Ovary (tissue), 9 donors: ENCODE measurements around the gene THADA. TPM values are rescaled to one million over a fixed set of nuclear protein-coding genes. Genes with fewer than 3 reads are reported as not detected.
"Not testable (repeated sequence)": the region's sequence is repeated elsewhere in the genome, so short reads cannot be mapped to it uniquely, and the experiment has no call there.

ENCODE experiments used
- DNase-seq, 5 donors: peaks; one replicate each; pipeline ENCODE4 v3.0.0-alpha.2; 2019 to 2020
- H3K27ac ChIP-seq, 2 donors: fragments of 200-600 bp; one replicate each; pipeline versions ENCODE4 v1.5.1 to v1.8.0; 2019 to 2022
- H3K27me3 ChIP-seq: fragments of 200-600 bp; one replicate; pipeline ENCODE4 v1.8.0; 2022
- H3K36me3 ChIP-seq: fragments of 200-600 bp; sonication (generic); one replicate; pipeline ENCODE4 v1.5.1; 2019
- H3K4me1 ChIP-seq: one replicate; pipeline ENCODE4 v1.8.1; 2013; ENCODE audit warnings: mild to moderate bottlenecking, moderate library complexity; ENCODE audit not compliant: insufficient read depth
- H3K4me3 ChIP-seq: fragments of 200-600 bp; sonication (generic); one replicate; pipeline ENCODE4 v1.5.1; 2017
- H3K9me3 ChIP-seq, 2 donors: fragments of 200-600 bp in 1 of 2; sonication (generic) in 1 of 2; one replicate each; pipeline versions ENCODE4 v1.5.1 to v1.8.1; 2013 to 2019; ENCODE audit warnings: mild to moderate bottlenecking in 1 of 2, moderate library complexity in 1 of 2
- EP300 ChIP-seq: sonication (generic); formaldehyde crosslinking; IDR thresholded peaks from one replicate; pipeline ENCODE4 v1.6.1; 2017; ENCODE audit warnings: antibody characterized with exemption
- POLR2A ChIP-seq: fragments of 450-650 bp; IDR thresholded peaks from one replicate; pipeline ENCODE4 v1.6.1; 2017; ENCODE audit warnings: antibody characterized with exemption, mild to moderate bottlenecking, moderate library complexity
- WGBS, 3 donors: extraction: QIAGEN DNeasy Blood & Tissue Kit in 1 of 3; methylation state at CpG; one replicate each; pipeline versions ENCODE4 v1.1.5 to v1.1.7; 2013 to 2017; 5-methylcytosine and 5-hydroxymethylcytosine counted together
- intact Hi-C, 4 donors: fragments of 100-400 bp; cut with DNase I; formaldehyde crosslinking; loops; one replicate each; pipeline versions ENCODE4 v1.11.0 to v1.15.1; 2022 to 2023
- polyA plus RNA-seq, 2 donors: library from polyadenylated mRNA; stranded (reverse); fragments of 200-250 nt in 1 of 2; fragments of 350-450 nt in 1 of 2; fragmentation: Illumina TruSeq in 1 of 2; extraction: RNeasy Lipid Tissue Mini Kit (QIAGEN cat#74804) in 1 of 2; gene quantifications; one replicate each; pipeline ENCODE4 v1.2.3, GENCODE V29; 2013 to 2014
- total RNA-seq, 7 donors: library from RNA; depleted of rRNA in 2 of 7; stranded (reverse); fragments of >200 nt in 2 of 7; fragmentation: NEBNext Ultra II Directional in 3 of 7; extraction: Animal tissue kit (Norgen Biotek cat#: 25700) in 3 of 7; gene quantifications; one replicate each; pipeline versions ENCODE4 v1.1.0 to v1.2.4, GENCODE V29; 2016 to 2023
- TF ChIP-seq, protein P1 (sequence below), 3 donors: fragments of 450-650 bp in 2 of 3; fragments of 200-600 bp in 1 of 3; IDR thresholded peaks; one replicate each; pipeline versions ENCODE4 v1.5.1 to v1.8.0; 2016 to 2022; ENCODE audit warnings: antibody characterized with exemption in 3 of 3, mild to moderate bottlenecking in 1 of 3
- donor health status: DM: no; HTN: no; CAD: no; lungs with moderate emphysema.
- donor health status: DM: no; HTN: no; CAD: no.
- donor health status: Bipolar disorder and iron deficiency.
- donor health status: DM: yes; HTN: yes; CAD: no.
- donor health status: DM: no; HTN: no; CAD: no.
- donor health status: DM: yes; HTN: yes; CAD: no.

Gene THADA
- total and polyA plus RNA-seq, 9 donors = 14.0 to 46.8 (median 28.6) TPM

DNA sequence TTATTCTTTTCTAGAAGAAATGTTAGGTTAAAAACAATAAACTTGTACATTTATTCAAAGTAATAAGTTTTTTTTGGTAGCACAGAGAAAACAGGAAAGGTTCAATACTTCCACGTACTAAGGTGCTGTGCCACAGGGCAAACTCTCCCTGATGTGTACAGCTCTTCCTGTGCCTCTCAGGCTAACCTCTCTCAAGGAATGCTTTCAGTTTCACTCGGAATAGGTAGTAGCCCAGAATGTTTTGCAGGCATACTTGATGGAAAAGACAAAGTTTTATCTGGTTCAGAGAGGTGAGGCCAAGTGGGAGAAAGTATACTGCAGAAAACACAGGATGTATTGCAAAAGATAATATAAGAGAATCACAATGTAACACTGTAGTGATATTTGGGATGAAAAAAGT is 198.4 kb downstream of the THADA start:
- no peak overlapping the region for H3K27ac ChIP-seq
- TF ChIP-seq, protein P1, sequence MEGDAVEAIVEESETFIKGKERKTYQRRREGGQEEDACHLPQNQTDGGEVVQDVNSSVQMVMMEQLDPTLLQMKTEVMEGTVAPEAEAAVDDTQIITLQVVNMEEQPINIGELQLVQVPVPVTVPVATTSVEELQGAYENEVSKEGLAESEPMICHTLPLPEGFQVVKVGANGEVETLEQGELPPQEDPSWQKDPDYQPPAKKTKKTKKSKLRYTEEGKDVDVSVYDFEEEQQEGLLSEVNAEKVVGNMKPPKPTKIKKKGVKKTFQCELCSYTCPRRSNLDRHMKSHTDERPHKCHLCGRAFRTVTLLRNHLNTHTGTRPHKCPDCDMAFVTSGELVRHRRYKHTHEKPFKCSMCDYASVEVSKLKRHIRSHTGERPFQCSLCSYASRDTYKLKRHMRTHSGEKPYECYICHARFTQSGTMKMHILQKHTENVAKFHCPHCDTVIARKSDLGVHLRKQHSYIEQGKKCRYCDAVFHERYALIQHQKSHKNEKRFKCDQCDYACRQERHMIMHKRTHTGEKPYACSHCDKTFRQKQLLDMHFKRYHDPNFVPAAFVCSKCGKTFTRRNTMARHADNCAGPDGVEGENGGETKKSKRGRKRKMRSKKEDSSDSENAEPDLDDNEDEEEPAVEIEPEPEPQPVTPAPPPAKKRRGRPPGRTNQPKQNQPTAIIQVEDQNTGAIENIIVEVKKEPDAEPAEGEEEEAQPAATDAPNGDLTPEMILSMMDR (IDR thresholded peaks at IDR 0.05) = no peak
- no peak for TF ChIP-seq EP300
- no peak for TF ChIP-seq POLR2A
- no peak overlapping the region for H3K4me3 ChIP-seq
- H3K9me3 ChIP-seq = no peaks in the 10 kb centered on the region
- H3K4me1 ChIP-seq = peaks cover 10% of the 10 kb centered on the region
- H3K36me3 ChIP-seq = no peaks in the 10 kb centered on the region
- WGBS, 3 donors = 80 to 85% (median 81%) methylated on average over 2 of the region's 2 CpGs
- H3K27me3 ChIP-seq = no peaks in the 10 kb centered on the region
- no peak for DNase-seq
- intact Hi-C loops = loop anchor here in 1 of 4 donors (10.0 kb wide), 1 partner anchor 53 kb away; no protein-coding TSS in a partner anchor

DNA sequence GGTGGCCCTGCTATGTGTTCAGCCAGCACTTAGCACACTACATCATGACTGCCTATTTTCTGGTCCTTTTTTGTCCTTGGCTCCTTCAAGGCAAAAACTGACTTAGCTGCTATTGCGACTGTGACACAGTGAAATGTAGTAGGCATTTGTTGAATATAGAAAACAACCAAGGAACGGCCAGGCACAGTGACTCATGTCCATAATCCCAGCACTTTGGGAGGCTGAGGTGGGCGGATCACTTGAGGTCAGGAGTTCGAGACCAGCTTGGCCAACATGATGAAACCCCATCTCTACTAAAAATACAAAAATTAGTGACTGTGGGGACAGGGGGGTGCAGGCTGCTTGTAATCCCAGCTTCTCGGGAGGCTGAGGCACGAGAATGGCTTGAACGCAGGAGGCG is 199.5 kb downstream of the THADA start:
- not testable (repeated sequence) for H3K4me3 ChIP-seq, H3K27me3 ChIP-seq, H3K27ac ChIP-seq, H3K9me3 ChIP-seq, H3K36me3 ChIP-seq, DNase-seq
- peaks cover 11% of the 10 kb centered on the region for H3K4me1 ChIP-seq
- WGBS, 3 donors = 89 to 94% (median 92%) methylated on average over 8 of the region's 8 CpGs
- intact Hi-C loops = loop anchor here in 1 of 4 donors (10.0 kb wide), 1 partner anchor 52 kb away; no protein-coding TSS in a partner anchor

DNA sequence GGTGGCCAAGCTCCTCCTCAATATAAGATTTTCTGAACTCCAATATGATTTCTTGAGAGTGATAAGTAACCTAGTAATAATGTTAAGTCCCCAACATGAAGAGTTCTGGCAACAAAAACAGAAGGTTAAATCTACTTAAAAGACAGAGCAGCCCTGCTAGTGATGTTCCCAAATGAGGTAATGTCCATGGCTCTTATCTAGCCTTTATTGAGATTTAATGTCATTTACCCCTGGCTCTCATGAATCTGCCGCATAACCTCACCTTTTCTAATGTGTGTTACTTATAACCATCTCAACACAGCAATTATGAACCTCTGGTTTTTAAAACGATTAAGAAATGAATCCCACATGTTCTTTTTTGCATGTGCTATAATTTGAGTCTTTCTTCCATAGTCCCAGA is 201.9 kb downstream of the THADA start:
- Histone ChIP-seq H3K27me3 (no peaks in the 10 kb centered on the region), H3K36me3 (no peaks in the 10 kb centered on the region), H3K4me3 (no peak overlapping the region), H3K27ac (no peak overlapping the region), H3K9me3 (no peaks in the 10 kb centered on the region), H3K4me1 (peaks cover 13% of the 10 kb centered on the region)
- intact Hi-C loops = loop anchor here in 1 of 4 donors (10.0 kb wide), 1 partner anchor 49 kb away; no protein-coding TSS in a partner anchor
- TF ChIP-seq EP300 = no peak
- TF ChIP-seq POLR2A = no peak
- TF ChIP-seq, protein P1 (IDR thresholded peaks at IDR 0.05) = no peak
- 62 to 68% (median 65%) methylated on average over 2 of the region's 2 CpGs for WGBS, 3 donors
- DNase-seq = no peak

DNA sequence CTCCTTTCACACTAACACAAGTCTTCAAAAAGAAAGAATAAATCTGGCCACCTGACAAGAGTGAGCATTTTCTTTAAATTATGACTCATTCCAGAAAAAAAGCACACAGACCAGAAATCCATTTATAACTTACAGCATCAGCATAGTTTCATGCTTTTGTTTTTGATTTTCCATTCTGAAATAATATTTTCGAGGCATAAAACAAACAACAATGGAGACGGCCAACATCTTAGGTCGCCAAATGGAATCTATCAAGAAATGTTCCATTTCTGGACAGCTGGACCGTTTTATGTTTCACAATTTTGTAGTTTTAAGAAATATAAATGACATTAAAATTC is 204.0 kb downstream of the THADA start:
- Histone ChIP-seq H3K36me3 (no peaks in the 10 kb centered on the region), H3K4me3 (no peak overlapping the region), H3K27me3 (no peaks in the 10 kb centered on the region), H3K4me1 (peaks cover 14% of the 10 kb centered on the region), H3K27ac (peak overlapping the region; percentile 4 to 66), H3K9me3 (no peaks in the 10 kb centered on the region)
- WGBS, 3 donors = 7 to 10% (median 8%) methylated on average over 4 of the region's 4 CpGs
- TF ChIP-seq EP300 (no peak), POLR2A (no peak)
- TF ChIP-seq, protein P1 (IDR thresholded peaks at IDR 0.05) = no peak
- intact Hi-C loops = loop anchor here in 1 of 4 donors (10.0 kb wide), 1 partner anchor 47 kb away; no protein-coding TSS in a partner anchor
- peak in 1 of 5 donors; percentile 51 for DNase-seq

DNA sequence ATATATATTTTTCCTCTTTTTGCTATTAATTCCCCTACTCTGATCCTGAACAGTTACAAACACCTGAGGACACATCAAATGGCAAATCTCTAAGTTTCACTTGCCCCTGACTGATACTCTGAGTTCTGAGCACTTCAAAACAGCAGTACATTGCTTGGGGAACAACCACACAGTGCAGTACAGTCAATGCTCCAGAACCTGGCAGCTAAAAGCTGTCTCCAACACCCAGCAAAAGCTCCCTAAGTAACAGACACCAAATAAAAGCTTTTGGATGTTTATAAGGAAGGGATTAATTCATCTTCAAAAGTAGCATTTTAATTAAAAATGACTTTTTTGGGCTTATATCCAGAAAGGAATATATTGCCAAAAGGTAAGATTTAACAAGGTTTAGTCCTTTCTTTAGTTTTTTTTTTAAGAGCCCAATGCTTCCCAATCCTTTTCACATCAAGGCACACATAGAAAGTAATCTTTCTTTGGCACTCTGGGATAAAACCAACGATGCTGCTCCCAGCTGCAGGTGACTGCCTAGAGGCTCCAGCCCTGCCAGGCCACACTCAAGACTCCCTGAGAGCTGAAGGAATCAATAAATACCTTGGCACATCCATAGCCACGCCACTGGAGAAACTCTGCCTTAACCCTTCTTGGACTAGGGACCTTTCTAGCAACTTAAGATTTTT is 204.5 kb downstream of the THADA start:
- no peak for DNase-seq
- Histone ChIP-seq H3K27me3 (no peaks in the 10 kb centered on the region), H3K4me3 (no peak overlapping the region), H3K9me3 (no peaks in the 10 kb centered on the region), H3K36me3 (no peaks in the 10 kb centered on the region), H3K27ac (peak overlapping the region; percentile 4 to 66), H3K4me1 (peaks cover 14% of the 10 kb centered on the region)
- intact Hi-C loops = loop anchor here in 1 of 4 donors (10.0 kb wide), 1 partner anchor 47 kb away; no protein-coding TSS in a partner anchor
- TF ChIP-seq, protein P1 (IDR thresholded peaks at IDR 0.05) = no peak
- TF ChIP-seq POLR2A (no peak), EP300 (no peak)
- 8 to 23% (median 11%) methylated on average over 2 of the region's 2 CpGs for WGBS, 3 donors
